ENCODE data around the gene PREPL. TPM values are rescaled to one million over a fixed set of nuclear protein-coding genes. Genes with fewer than 3 reads are reported as not detected.

Gene PREPL
- total and polyA plus RNA-seq, 9 of the 15 experiments (the other 6 are each of a cell fraction or from before 2014, with no cell fraction given) = 11.6 to 58.9 (median 27.2) TPM

- TF ChIP-seq ZNF318 (IDR thresholded peaks at IDR 0.05; ENCODE audit: borderline replicate concordance in 1 of 2, low read depth in 1 of 2) (no peak), HDGF (IDR thresholded peaks at IDR 0.05) (no peak)
Measured at GRCh38 chr2:44275927-44276303, 85.4 kb downstream of the PREPL start (continued).

GRCh38 chr2:44273596-44273995 lies 87.7 kb downstream of the PREPL start:
- no peaks in the 10 kb centered on the region for H3K36me3 ChIP-seq (ENCODE audit: control insufficient read depth, insufficient read depth, low read length)
- peaks cover 8 to 16% of the 10 kb centered on the region in 2 experiments; a peak in 4 of 5 replicates for H3K27me3 ChIP-seq (ENCODE audit: control insufficient read depth in 2 of 2, insufficient read depth in 2 of 2, low read length in 2 of 2)
- H3K9me1 ChIP-seq (ENCODE audit: control insufficient read depth, insufficient read depth, low read length) = no peaks in the 10 kb centered on the region
- no peak for ATAC-seq
- CTCF ChIA-PET (ENCODE audit: low intra/inter-chr PET ratio) = no interaction called here
- no peak overlapping the region for H3K4me3 ChIP-seq
- no peak overlapping the region for H2AFZ ChIP-seq (ENCODE audit: low read depth, low read length)
- peaks cover 0 to 4% of the 10 kb centered on the region in 2 experiments; a peak in 1 of 5 replicates for H3K4me1 ChIP-seq (replicated peaks in 1 of 2; ENCODE audit: control insufficient read depth in 2 of 2, insufficient read depth in 2 of 2, low read length in 2 of 2)
- intact Hi-C loops (cut with micrococcal nuclease) = no loop called here
- H3K9ac ChIP-seq (ENCODE audit: insufficient read depth in 1 of 2, low read depth in 2 of 2, low read length in 2 of 2) = no peak overlapping the region
- no peak overlapping the region for H3K27ac ChIP-seq (ENCODE audit: extremely low read depth, low read depth, low read length)
- POLR2A ChIA-PET = interaction anchor here (0.6 to 1.0 kb wide), 2 partner anchors 15 to 673 kb away, joined by 3 read pairs; no protein-coding TSS in a partner anchor
- no peak overlapping the region for H3K4me2 ChIP-seq (ENCODE audit: insufficient read depth, low read length)
- WGBS (ENCODE audit: insufficient coverage, low coverage, missing lambda C conversion rate) = 26% methylated on average over 2 of the region's 2 CpGs
- no peaks in the 10 kb centered on the region for H3K9me3 ChIP-seq (replicated peaks; ENCODE audit: control insufficient read depth, insufficient read depth, low read depth, low read length)
- DNase-seq (ENCODE audit: extremely low read depth in 1 of 4, low spot score in 3 of 4) = no peak
- BruUV-seq (replicated peaks) = no TSS peak
- H4K20me1 ChIP-seq (replicated peaks; ENCODE audit: control insufficient read depth, insufficient read depth, low read length) = no peaks in the 10 kb centered on the region
- in situ Hi-C loops (cut with MboI) = no loop called here
- H3K79me2 ChIP-seq (ENCODE audit: control insufficient read depth, insufficient read depth, low read length) = no peaks in the 10 kb centered on the region
- FAIRE-seq = no peak
- TF ChIP-seq EHMT2 (IDR thresholded peaks at IDR 0.05) (no peak), ZKSCAN3 (CRISPR knock-in tag; IDR thresholded peaks at IDR 0.05) (no peak), USF1 (CRISPR knock-in tag; IDR thresholded peaks at IDR 0.05) (no peak), MYC (IDR thresholded peaks at IDR 0.05; ENCODE audit: low read depth, low read length) (no peak), MYC (CRISPR knock-in tag; IDR thresholded peaks at IDR 0.05; ENCODE audit: borderline replicate concordance, low read depth) (no peak), POLR3A (IDR thresholded peaks at IDR 0.05; ENCODE audit: borderline replicate concordance, extremely low read depth, insufficient read depth, insufficient read length) (no peak), GABPA (tag; conservative IDR thresholded peaks at IDR 0.05; ENCODE audit: low read depth) (no peak), MAFG (tag; conservative IDR thresholded peaks at IDR 0.05) (no peak), NBN (IDR thresholded peaks at IDR 0.05; ENCODE audit: low read depth) (no peak), TCF7 (IDR thresholded peaks at IDR 0.05; ENCODE audit: borderline replicate concordance) (no peak), DLX4 (CRISPR knock-in tag; IDR thresholded peaks at IDR 0.05) (no peak)

Measured in K562 (cell line).